ENCODE data around the gene GPD1L. TPM values are rescaled to one million over a fixed set of nuclear protein-coding genes. Genes with fewer than 3 reads are reported as not detected.

Gene GPD1L
- total and polyA plus RNA-seq, 7 experiments from 2014 or later: 10.6 to 23.8 (median 21.0) TPM

- H3K27ac ChIP-seq (ENCODE audit: low read depth, low read length): no peak overlapping the region
- no peaks in the 10 kb centered on the region for H3K27me3 ChIP-seq (ENCODE audit: control insufficient read depth in 2 of 2, insufficient read depth in 2 of 2, low read length in 2 of 2)
- DNase-seq (no peak), ATAC-seq (no peak)
- H3K4me1 Mint-ChIP-seq: peaks cover 0 to 16% (median 6%) of the 10 kb centered on the region in 7 donors
- no peaks in the 10 kb centered on the region for H3K4me1 ChIP-seq (ENCODE audit: control insufficient read depth in 2 of 2, insufficient read depth in 2 of 2, low read length in 2 of 2)
- no peaks in the 10 kb centered on the region for H3K9me3 Mint-ChIP-seq
- H3K4me3 ChIP-seq (ENCODE audit: low read length): no peak overlapping the region
- H3K9me3 ChIP-seq (ENCODE audit: control insufficient read depth in 2 of 3, low read length in 3 of 3): no peaks in the 10 kb centered on the region
- H3K4me3 Mint-ChIP-seq: no peak overlapping the region
- H3K36me3 Mint-ChIP-seq: peaks cover 6 to 43% (median 36%) of the 10 kb centered on the region in 5 donors
- ChIA-PET POLR2A (no interaction called here), CTCF (interaction anchor here (1.1 kb wide), 1 partner anchor 129 kb away, joined by 5 read pairs; no protein-coding TSS in a partner anchor)
- H3K36me3 ChIP-seq (ENCODE audit: control insufficient read depth in 2 of 3, insufficient read depth in 3 of 3, low read length in 3 of 3): peaks cover 8 to 53% (median 35%) of the 10 kb centered on the region in 3 experiments
- H3K27ac Mint-ChIP-seq: no peak overlapping the region
- H3K27me3 Mint-ChIP-seq: no peaks in the 10 kb centered on the region
- intact Hi-C loops (cut with micrococcal nuclease): loop anchor here (10.0 kb wide), 2 partner anchors 593 to 1213 kb away; no protein-coding TSS in a partner anchor
Measured at GRCh38 chr3:32147509-32147908, 41.1 kb downstream of the GPD1L start.

- Mint-ChIP-seq H3K4me3 (no peak overlapping the region), H3K36me3 (peaks cover 6 to 45% (median 36%) of the 10 kb centered on the region in 5 donors), H3K9me3 (no peaks in the 10 kb centered on the region), H3K27me3 (no peaks in the 10 kb centered on the region), H3K4me1 (peaks cover 0 to 16% (median 6%) of the 10 kb centered on the region in 7 donors), H3K27ac (no peak overlapping the region)
- H3K27me3 ChIP-seq (ENCODE audit: control insufficient read depth in 2 of 2, insufficient read depth in 2 of 2, low read length in 2 of 2): no peaks in the 10 kb centered on the region
- peaks cover 10 to 55% (median 35%) of the 10 kb centered on the region in 3 experiments for H3K36me3 ChIP-seq (ENCODE audit: control insufficient read depth in 2 of 3, insufficient read depth in 3 of 3, low read length in 3 of 3)
- no peaks in the 10 kb centered on the region for H3K9me3 ChIP-seq (ENCODE audit: control insufficient read depth in 2 of 3, low read length in 3 of 3)
- intact Hi-C loops (cut with micrococcal nuclease): loop anchor here (10.0 kb wide), 2 partner anchors 593 to 1213 kb away; no protein-coding TSS in a partner anchor
- ChIA-PET POLR2A (no interaction called here), CTCF (interaction anchor here (1.1 kb wide), 1 partner anchor 129 kb away, joined by 5 read pairs; no protein-coding TSS in a partner anchor)
- H3K27ac ChIP-seq (ENCODE audit: low read depth, low read length): no peak overlapping the region
- no peak for DNase-seq
- no peak for ATAC-seq
- H3K4me3 ChIP-seq (ENCODE audit: low read length): no peak overlapping the region
- no peaks in the 10 kb centered on the region for H3K4me1 ChIP-seq (ENCODE audit: control insufficient read depth in 2 of 2, insufficient read depth in 2 of 2, low read length in 2 of 2)
Measured at GRCh38 chr3:32147933-32148332, 41.5 kb downstream of the GPD1L start.

GRCh38 chr3:32148351-32148750, 41.9 kb downstream of the GPD1L start:
- Histone ChIP-seq H3K27me3 (ENCODE audit: control insufficient read depth in 2 of 2, insufficient read depth in 2 of 2, low read length in 2 of 2) (no peaks in the 10 kb centered on the region), H3K4me1 (ENCODE audit: control insufficient read depth in 2 of 2, insufficient read depth in 2 of 2, low read length in 2 of 2) (no peaks in the 10 kb centered on the region), H3K9me3 (ENCODE audit: control insufficient read depth in 2 of 3, low read length in 3 of 3) (no peaks in the 10 kb centered on the region), H3K36me3 (ENCODE audit: control insufficient read depth in 2 of 3, insufficient read depth in 3 of 3, low read length in 3 of 3) (peaks cover 11 to 55% (median 35%) of the 10 kb centered on the region in 3 experiments), H3K4me3 (ENCODE audit: low read length) (no peak overlapping the region), H3K27ac (ENCODE audit: low read depth, low read length) (no peak overlapping the region)
- ATAC-seq: no peak
- Mint-ChIP-seq H3K4me3 (no peak overlapping the region), H3K36me3 (peaks cover 6 to 46% (median 36%) of the 10 kb centered on the region in 5 donors), H3K4me1 (peaks cover 0 to 16% (median 6%) of the 10 kb centered on the region in 7 donors), H3K9me3 (no peaks in the 10 kb centered on the region), H3K27me3 (no peaks in the 10 kb centered on the region), H3K27ac (no peak overlapping the region)
- ChIA-PET CTCF (interaction anchor here (1.1 kb wide), 1 partner anchor 129 kb away, joined by 5 read pairs; no protein-coding TSS in a partner anchor), POLR2A (no interaction called here)
- intact Hi-C loops (cut with micrococcal nuclease): loop anchor here (10.0 kb wide), 2 partner anchors 594 to 1214 kb away; no protein-coding TSS in a partner anchor
- no peak for DNase-seq

GRCh38 chr3:32153414-32154204, 47.2 kb downstream of the GPD1L start:
- H3K27ac Mint-ChIP-seq: no peak overlapping the region
- ATAC-seq: no peak

GRCh38 chr3:32154205-32154579, 47.8 kb downstream of the GPD1L start:
- intact Hi-C loops (cut with micrococcal nuclease): no loop called here
- no peaks in the 10 kb centered on the region for H3K4me1 ChIP-seq (ENCODE audit: control insufficient read depth in 2 of 2, insufficient read depth in 2 of 2, low read length in 2 of 2)
- H3K36me3 ChIP-seq (ENCODE audit: control insufficient read depth in 2 of 3, insufficient read depth in 3 of 3, low read length in 3 of 3): peaks cover 3 to 47% (median 11%) of the 10 kb centered on the region in 3 experiments
- no peak overlapping the region for H3K27ac ChIP-seq (ENCODE audit: low read depth, low read length)
- H3K27me3 Mint-ChIP-seq: no peaks in the 10 kb centered on the region
- H3K9me3 ChIP-seq (ENCODE audit: control insufficient read depth in 2 of 3, low read length in 3 of 3): no peaks in the 10 kb centered on the region
- ChIA-PET CTCF (interaction anchor here (0.5 to 1.4 kb wide), 3 partner anchors 10 to 180 kb away, joined by 3 to 6 read pairs (median 5); no protein-coding TSS in a partner anchor), POLR2A (no interaction called here)
- no peak overlapping the region for H3K27ac Mint-ChIP-seq
- peaks cover 14 to 53% (median 26%) of the 10 kb centered on the region in 5 donors for H3K36me3 Mint-ChIP-seq
- no peaks in the 10 kb centered on the region for H3K4me1 Mint-ChIP-seq
- DNase-seq: no peak
- no peak overlapping the region for H3K4me3 Mint-ChIP-seq
- no peak for ATAC-seq
- H3K4me3 ChIP-seq (ENCODE audit: low read length): no peak overlapping the region
- no peaks in the 10 kb centered on the region for H3K27me3 ChIP-seq (ENCODE audit: control insufficient read depth in 2 of 2, insufficient read depth in 2 of 2, low read length in 2 of 2)
- no peaks in the 10 kb centered on the region for H3K9me3 Mint-ChIP-seq

More at GRCh38 chr3:32153414-32154204, 47.2 kb downstream of the GPD1L start:
- H3K4me3 Mint-ChIP-seq: no peak overlapping the region
- H3K27me3 Mint-ChIP-seq: no peaks in the 10 kb centered on the region
- H3K27ac ChIP-seq (ENCODE audit: low read depth, low read length): no peak overlapping the region
- H3K4me1 ChIP-seq (ENCODE audit: control insufficient read depth in 2 of 2, insufficient read depth in 2 of 2, low read length in 2 of 2): no peaks in the 10 kb centered on the region
- intact Hi-C loops (cut with micrococcal nuclease): no loop called here
- H3K36me3 ChIP-seq (ENCODE audit: control insufficient read depth in 2 of 3, insufficient read depth in 3 of 3, low read length in 3 of 3): peaks cover 3 to 47% (median 16%) of the 10 kb centered on the region in 3 experiments
- CTCF ChIA-PET: interaction anchor here (0.5 to 1.4 kb wide), 3 partner anchors 9 to 181 kb away, joined by 3 to 6 read pairs (median 5); no protein-coding TSS in a partner anchor
- H3K9me3 ChIP-seq (ENCODE audit: control insufficient read depth in 2 of 3, low read length in 3 of 3): no peaks in the 10 kb centered on the region
- no peak overlapping the region for H3K4me3 ChIP-seq (ENCODE audit: low read length)
- H3K36me3 Mint-ChIP-seq: peaks cover 11 to 50% (median 27%) of the 10 kb centered on the region in 5 donors
- DNase-seq: no peak
- no peaks in the 10 kb centered on the region for H3K9me3 Mint-ChIP-seq
- no peaks in the 10 kb centered on the region for H3K4me1 Mint-ChIP-seq
- POLR2A ChIA-PET: no interaction called here
- H3K27me3 ChIP-seq (ENCODE audit: control insufficient read depth in 2 of 2, insufficient read depth in 2 of 2, low read length in 2 of 2): no peaks in the 10 kb centered on the region

GRCh38 chr3:32155117-32155516, 48.7 kb downstream of the GPD1L start:
- H3K9me3 ChIP-seq (ENCODE audit: control insufficient read depth in 2 of 3, low read length in 3 of 3): no peaks in the 10 kb centered on the region
- Mint-ChIP-seq H3K4me1 (no peaks in the 10 kb centered on the region), H3K9me3 (no peaks in the 10 kb centered on the region), H3K27ac (no peak overlapping the region), H3K4me3 (no peak overlapping the region), H3K36me3 (peaks cover 16 to 59% (median 27%) of the 10 kb centered on the region in 5 donors), H3K27me3 (no peaks in the 10 kb centered on the region)
- no peaks in the 10 kb centered on the region for H3K27me3 ChIP-seq (ENCODE audit: control insufficient read depth in 2 of 2, insufficient read depth in 2 of 2, low read length in 2 of 2)
- no peak overlapping the region for H3K27ac ChIP-seq (ENCODE audit: low read depth, low read length)
- CTCF ChIA-PET: no interaction called here
- intact Hi-C loops (cut with micrococcal nuclease): no loop called here
- no peak for DNase-seq
- H3K36me3 ChIP-seq (ENCODE audit: control insufficient read depth in 2 of 3, insufficient read depth in 3 of 3, low read length in 3 of 3): peaks cover 3 to 38% (median 9%) of the 10 kb centered on the region in 3 experiments
- H3K4me3 ChIP-seq (ENCODE audit: low read length): no peak overlapping the region
- no peaks in the 10 kb centered on the region for H3K4me1 ChIP-seq (ENCODE audit: control insufficient read depth in 2 of 2, insufficient read depth in 2 of 2, low read length in 2 of 2)
- no peak for ATAC-seq
- POLR2A ChIA-PET: no interaction called here
